ES-I3 (cell line): ENCODE data around the gene TPCN2.

Experiments
- H3K36me3 ChIP-seq: 2 replicates; pipeline ENCODE4 v1.6.1; 2013; ENCODE audit warnings: mild to moderate bottlenecking, low read length, control low read depth, moderate library complexity; ENCODE audit not compliant: insufficient read depth
- H3K4me1 ChIP-seq: 2 replicates; pipeline ENCODE4 v1.6.1; 2013; ENCODE audit warnings: mild to moderate bottlenecking, control low read depth, low read length; ENCODE audit not compliant: insufficient read depth
- H3K9ac ChIP-seq: 2 replicates; pipeline ENCODE4 v1.6.1; 2013; ENCODE audit warnings: low read depth, mild to moderate bottlenecking, low read length, moderate library complexity
- H3K9me3 ChIP-seq: 2 replicates; pipeline ENCODE4 v1.6.1; 2013; ENCODE audit warnings: mild to moderate bottlenecking, low read length, moderate library complexity; ENCODE audit not compliant: control insufficient read depth, insufficient read depth

Gene TPCN2

GRCh38 chr11:69174841-69175240 is 126.1 kb downstream of the TPCN2 start:
- Histone ChIP-seq H3K9me3 (peaks cover 5% of the 10 kb centered on the region), H3K36me3 (no peaks in the 10 kb centered on the region), H3K4me1 (no peaks in the 10 kb centered on the region), H3K9ac (no peak overlapping the region)

GRCh38 chr11:69178819-69179482 is 130.2 kb downstream of the TPCN2 start:
- no peak overlapping the region for H3K9ac ChIP-seq
- peaks cover 2% of the 10 kb centered on the region for H3K9me3 ChIP-seq
- no peaks in the 10 kb centered on the region for H3K36me3 ChIP-seq
- no peaks in the 10 kb centered on the region for H3K4me1 ChIP-seq

- H3K4me1 ChIP-seq, result no peaks in the 10 kb centered on the region
- H3K9me3 ChIP-seq, result no peaks in the 10 kb centered on the region
- no peak overlapping the region for H3K9ac ChIP-seq
- no peaks in the 10 kb centered on the region for H3K36me3 ChIP-seq
Observed at GRCh38 chr11:69180226-69180625, 131.5 kb downstream of the TPCN2 start.

GRCh38 chr11:69180726-69181125 is 132.0 kb downstream of the TPCN2 start:
- Histone ChIP-seq H3K9me3 (no peaks in the 10 kb centered on the region), H3K4me1 (no peaks in the 10 kb centered on the region), H3K36me3 (no peaks in the 10 kb centered on the region), H3K9ac (no peak overlapping the region)

- Histone ChIP-seq H3K4me1 (no peaks in the 10 kb centered on the region), H3K36me3 (no peaks in the 10 kb centered on the region), H3K9me3 (no peaks in the 10 kb centered on the region), H3K9ac (no peak overlapping the region)
Observed at GRCh38 chr11:69183613-69184012, 134.9 kb downstream of the TPCN2 start.
